ENCODE results near the gene EIF5. TPM values are rescaled to one million over a fixed set of nuclear protein-coding genes. Genes with fewer than 3 reads are reported as not detected.

EIF5 gene
- total and polyA plus RNA-seq, 2 donors (not counting 3 experiments of a cell fraction or from before 2014, with no cell fraction given), result 175 to 313 TPM

- H3K9me1 ChIP-seq (replicated peaks; ENCODE audit: control insufficient read depth, extremely low read depth, insufficient read depth, low read length), result no peaks in the 10 kb centered on the region
- H3K4me3 ChIP-seq (replicated peaks in 1 of 3; ENCODE audit: insufficient read depth in 1 of 3, low read depth in 1 of 3, low read length in 3 of 3), result no peak overlapping the region
- no peaks in the 10 kb centered on the region for H3K27me3 ChIP-seq (ENCODE audit: control insufficient read depth in 2 of 2, insufficient read depth in 2 of 2, low read length in 2 of 2)
- H2AFZ ChIP-seq (ENCODE audit: low read depth, low read length), result no peak overlapping the region
- H3K4me1 ChIP-seq (ENCODE audit: control insufficient read depth, extremely low read depth, insufficient read depth, low read length), result peaks cover 13% of the 10 kb centered on the region
- H4K20me1 ChIP-seq (replicated peaks; ENCODE audit: control insufficient read depth, extremely low read depth, insufficient read depth, low read length), result no peaks in the 10 kb centered on the region
- intact Hi-C loops (cut with micrococcal nuclease) (no loop called here), dilution Hi-C loops (cut with MboI; ENCODE audit: extremely low pct_ligation_motif_present, low sequenced_read_pairs) (no loop called here)
- no peak overlapping the region for H3K4me2 ChIP-seq (ENCODE audit: insufficient read depth, low read length)
- no peaks in the 10 kb centered on the region for H3K79me2 ChIP-seq (ENCODE audit: control insufficient read depth, insufficient read depth, low read length)
- H3K27ac ChIP-seq (ENCODE audit: insufficient read depth, low read depth, low read length), result no peak overlapping the region
- no peak overlapping the region for H3K9ac ChIP-seq (replicated peaks; ENCODE audit: extremely low read depth, insufficient read depth, low read length)
- TF ChIP-seq JUN (IDR thresholded peaks at IDR 0.05; ENCODE audit: borderline replicate concordance, insufficient read depth, insufficient read length, low read depth) (no peak), CTCF (IDR thresholded peaks at IDR 0.05; ENCODE audit: extremely low read depth in 1 of 2, insufficient read depth in 1 of 2, low read depth in 1 of 2, low read length in 2 of 2) (no peak), MYC (IDR thresholded peaks at IDR 0.05; ENCODE audit: low read depth, low read length) (no peak), MAX (IDR thresholded peaks at IDR 0.05; ENCODE audit: insufficient read depth, insufficient read length) (no peak), EZH2 (IDR thresholded peaks at IDR 0.05; ENCODE audit: borderline replicate concordance, low read depth, low read length, severe bottlenecking) (no peak), FOS (IDR thresholded peaks at IDR 0.05; ENCODE audit: borderline replicate concordance, insufficient read depth, low read length) (no peak), POLR2A (IDR thresholded peaks at IDR 0.05; ENCODE audit: low read depth, low read length) (no peak), GATA2 (IDR thresholded peaks at IDR 0.05; ENCODE audit: insufficient read depth, insufficient read length, low read depth, low read length) (no peak), POLR2AphosphoS5 (IDR thresholded peaks at IDR 0.05; ENCODE audit: insufficient read depth, low read depth, low read length) (no peak)
- DNase-seq (ENCODE audit: low read depth, low spot score), result no peak
- ChIA-PET CTCF (interaction anchor here (0.7 to 0.9 kb wide), 2 partner anchors 27 to 208 kb away, joined by 3 read pairs; no protein-coding TSS in a partner anchor), POLR2A (interaction anchor here (1.6 kb wide), 1 partner anchor 22 kb away, joined by 3 read pairs; the partner anchor contains the start of gene EIF5)
- no TSS peak for BruUV-seq (replicated peaks)
- no peaks in the 10 kb centered on the region for H3K36me3 ChIP-seq (ENCODE audit: control insufficient read depth in 2 of 2, extremely low read depth in 1 of 2, insufficient read depth in 2 of 2, low read length in 2 of 2)
- no peak for FAIRE-seq
- no peaks in the 10 kb centered on the region for H3K9me3 ChIP-seq (replicated peaks; ENCODE audit: control insufficient read depth, insufficient read depth, low read length)
Observed at GRCh38 chr14:103312006-103312635, 21.9 kb upstream of the EIF5 start.

All from endothelial cell of umbilical vein (primary cell).